Measurements from ENCODE around the gene GAPDH.
"Not testable (repeated sequence)": the region's sequence is repeated elsewhere in the genome, so short reads cannot be mapped to it uniquely, and the experiment has no call there.

Gene GAPDH

DNA sequence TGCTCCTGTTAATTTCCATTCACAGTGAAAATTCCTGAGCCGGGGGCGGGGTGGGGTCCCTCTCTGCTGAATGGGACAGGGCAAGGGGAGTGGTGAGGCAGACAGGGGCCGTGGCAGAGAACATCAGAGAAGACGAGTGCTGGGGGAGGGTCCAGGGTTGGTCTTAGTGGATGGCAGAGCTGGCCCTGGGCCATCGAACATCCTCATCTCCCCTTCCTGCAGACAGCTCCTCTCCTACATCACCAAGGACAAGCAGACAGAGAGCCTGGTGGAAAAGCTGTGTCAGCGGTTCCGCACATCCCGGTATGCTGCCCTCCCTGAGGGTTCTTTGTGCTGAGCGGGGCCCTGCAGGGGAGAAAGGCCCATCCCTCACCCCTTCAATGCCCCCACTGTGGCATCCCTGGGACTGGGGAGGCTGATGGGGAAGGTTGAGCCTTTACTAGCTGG lies 5.0 kb upstream of the GAPDH start:
- DNase-seq (ENCODE audit: low read depth), result no peak

GRCh38 chr12:6530576-6531260 lies 3.6 kb upstream of the GAPDH start:
- no peak for DNase-seq (ENCODE audit: low read depth)

DNA sequence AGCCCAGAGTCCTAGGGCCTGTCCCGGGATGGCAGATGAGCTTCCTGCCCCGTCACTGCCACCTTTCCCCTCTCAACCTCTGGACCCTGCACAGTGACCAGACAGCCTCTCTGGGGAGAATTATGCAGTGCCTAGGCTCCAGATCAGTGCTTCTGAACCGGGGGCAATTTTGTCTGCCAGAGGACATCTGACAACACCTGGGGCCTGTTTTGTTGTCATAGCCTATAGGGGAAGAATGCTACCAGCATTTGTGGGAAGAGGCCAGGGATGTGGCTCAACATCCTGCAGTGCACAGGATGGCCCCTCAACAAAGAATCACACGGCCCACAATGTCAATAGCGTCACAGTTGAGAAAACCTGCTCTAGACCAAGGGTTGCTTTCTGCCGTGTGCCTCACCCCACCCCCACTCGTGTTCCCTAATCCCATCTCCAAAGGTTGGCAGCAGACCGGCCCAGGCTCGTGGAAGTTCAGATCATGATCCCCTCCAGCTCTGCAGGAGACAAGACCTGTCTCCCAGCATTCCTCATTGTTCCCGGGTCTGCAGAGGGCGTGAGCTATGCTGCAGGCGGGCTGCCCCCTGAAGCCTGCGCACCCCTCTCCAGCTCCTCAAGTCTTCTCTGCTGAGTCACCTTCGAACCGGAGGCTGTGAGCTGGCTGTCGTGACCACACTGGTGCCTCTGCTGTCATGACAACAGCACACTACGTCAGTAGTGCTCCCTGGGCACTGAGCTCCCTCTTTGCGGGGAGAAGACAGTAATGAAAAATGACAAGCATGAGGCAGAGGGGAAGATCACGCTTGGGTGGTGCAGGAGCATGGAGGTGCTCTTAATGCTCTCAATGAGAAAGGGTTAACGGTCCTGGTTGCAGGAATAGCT lies 2.0 kb upstream of the GAPDH start:
- peak; percentile 95 for DNase-seq (ENCODE audit: low read depth)

GRCh38 chr12:6532927-6533652 lies 1.2 kb upstream of the GAPDH start:
- no peak for DNase-seq (ENCODE audit: low read depth)

DNA sequence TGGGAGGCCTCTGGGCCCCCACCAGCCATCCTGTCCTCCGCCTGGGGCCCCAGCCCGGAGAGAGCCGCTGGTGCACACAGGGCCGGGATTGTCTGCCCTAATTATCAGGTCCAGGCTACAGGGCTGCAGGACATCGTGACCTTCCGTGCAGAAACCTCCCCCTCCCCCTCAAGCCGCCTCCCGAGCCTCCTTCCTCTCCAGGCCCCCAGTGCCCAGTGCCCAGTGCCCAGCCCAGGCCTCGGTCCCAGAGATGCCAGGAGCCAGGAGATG lies 729 bp upstream of the GAPDH start:
- DNase-seq (ENCODE audit: low read depth), result no peak

DNA sequence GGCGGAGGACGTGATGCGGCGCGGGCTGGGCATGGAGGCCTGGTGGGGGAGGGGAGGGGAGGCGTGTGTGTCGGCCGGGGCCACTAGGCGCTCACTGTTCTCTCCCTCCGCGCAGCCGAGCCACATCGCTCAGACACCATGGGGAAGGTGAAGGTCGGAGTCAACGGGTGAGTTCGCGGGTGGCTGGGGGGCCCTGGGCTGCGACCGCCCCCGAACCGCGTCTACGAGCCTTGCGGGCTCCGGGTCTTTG lies 303 bp downstream of the GAPDH start:
- DNase-seq (ENCODE audit: low read depth), result no peak

GRCh38 chr12:6534945-6535696 lies 804 bp downstream of the GAPDH start:
- no peak for DNase-seq (ENCODE audit: low read depth)

DNA sequence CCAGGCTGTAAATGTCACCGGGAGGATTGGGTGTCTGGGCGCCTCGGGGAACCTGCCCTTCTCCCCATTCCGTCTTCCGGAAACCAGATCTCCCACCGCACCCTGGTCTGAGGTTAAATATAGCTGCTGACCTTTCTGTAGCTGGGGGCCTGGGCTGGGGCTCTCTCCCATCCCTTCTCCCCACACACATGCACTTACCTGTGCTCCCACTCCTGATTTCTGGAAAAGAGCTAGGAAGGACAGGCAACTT lies 1.3 kb downstream of the GAPDH start:
- DNase-seq (ENCODE audit: low read depth), result no peak

- DNase-seq (ENCODE audit: low read depth), result no peak
Observed at GRCh38 chr12:6535960-6536847, 1.9 kb downstream of the GAPDH start.

DNA sequence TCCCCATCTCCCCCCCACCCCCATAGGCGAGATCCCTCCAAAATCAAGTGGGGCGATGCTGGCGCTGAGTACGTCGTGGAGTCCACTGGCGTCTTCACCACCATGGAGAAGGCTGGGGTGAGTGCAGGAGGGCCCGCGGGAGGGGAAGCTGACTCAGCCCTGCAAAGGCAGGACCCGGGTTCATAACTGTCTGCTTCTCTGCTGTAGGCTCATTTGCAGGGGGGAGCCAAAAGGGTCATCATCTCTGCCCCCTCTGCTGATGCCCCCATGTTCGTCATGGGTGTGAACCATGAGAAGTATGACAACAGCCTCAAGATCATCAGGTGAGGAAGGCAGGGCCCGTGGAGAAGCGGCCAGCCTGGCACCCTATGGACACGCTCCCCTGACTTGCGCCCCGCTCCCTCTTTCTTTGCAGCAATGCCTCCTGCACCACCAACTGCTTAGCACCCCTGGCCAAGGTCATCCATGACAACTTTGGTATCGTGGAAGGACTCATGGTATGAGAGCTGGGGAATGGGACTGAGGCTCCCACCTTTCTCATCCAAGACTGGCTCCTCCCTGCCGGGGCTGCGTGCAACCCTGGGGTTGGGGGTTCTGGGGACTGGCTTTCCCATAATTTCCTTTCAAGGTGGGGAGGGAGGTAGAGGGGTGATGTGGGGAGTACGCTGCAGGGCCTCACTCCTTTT lies 2.7 kb downstream of the GAPDH start:
- DNase-seq (ENCODE audit: low read depth), result no peak

DNA sequence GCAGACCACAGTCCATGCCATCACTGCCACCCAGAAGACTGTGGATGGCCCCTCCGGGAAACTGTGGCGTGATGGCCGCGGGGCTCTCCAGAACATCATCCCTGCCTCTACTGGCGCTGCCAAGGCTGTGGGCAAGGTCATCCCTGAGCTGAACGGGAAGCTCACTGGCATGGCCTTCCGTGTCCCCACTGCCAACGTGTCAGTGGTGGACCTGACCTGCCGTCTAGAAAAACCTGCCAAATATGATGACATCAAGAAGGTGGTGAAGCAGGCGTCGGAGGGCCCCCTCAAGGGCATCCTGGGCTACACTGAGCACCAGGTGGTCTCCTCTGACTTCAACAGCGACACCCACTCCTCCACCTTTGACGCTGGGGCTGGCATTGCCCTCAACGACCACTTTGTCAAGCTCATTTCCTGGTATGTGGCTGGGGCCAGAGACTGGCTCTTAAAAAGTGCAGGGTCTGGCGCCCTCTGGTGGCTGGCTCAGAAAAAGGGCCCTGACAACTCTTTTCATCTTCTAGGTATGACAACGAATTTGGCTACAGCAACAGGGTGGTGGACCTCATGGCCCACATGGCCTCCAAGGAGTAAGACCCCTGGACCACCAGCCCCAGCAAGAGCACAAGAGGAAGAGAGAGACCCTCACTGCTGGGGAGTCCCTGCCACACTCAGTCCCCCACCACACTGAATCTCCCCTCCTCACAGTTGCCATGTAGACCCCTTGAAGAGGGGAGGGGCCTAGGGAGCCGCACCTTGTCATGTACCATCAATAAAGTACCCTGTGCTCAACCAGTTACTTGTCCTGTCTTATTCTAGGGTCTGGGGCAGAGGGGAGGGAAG lies 3.5 kb downstream of the GAPDH start:
- not testable (repeated sequence) for DNase-seq (ENCODE audit: low read depth)

DNA sequence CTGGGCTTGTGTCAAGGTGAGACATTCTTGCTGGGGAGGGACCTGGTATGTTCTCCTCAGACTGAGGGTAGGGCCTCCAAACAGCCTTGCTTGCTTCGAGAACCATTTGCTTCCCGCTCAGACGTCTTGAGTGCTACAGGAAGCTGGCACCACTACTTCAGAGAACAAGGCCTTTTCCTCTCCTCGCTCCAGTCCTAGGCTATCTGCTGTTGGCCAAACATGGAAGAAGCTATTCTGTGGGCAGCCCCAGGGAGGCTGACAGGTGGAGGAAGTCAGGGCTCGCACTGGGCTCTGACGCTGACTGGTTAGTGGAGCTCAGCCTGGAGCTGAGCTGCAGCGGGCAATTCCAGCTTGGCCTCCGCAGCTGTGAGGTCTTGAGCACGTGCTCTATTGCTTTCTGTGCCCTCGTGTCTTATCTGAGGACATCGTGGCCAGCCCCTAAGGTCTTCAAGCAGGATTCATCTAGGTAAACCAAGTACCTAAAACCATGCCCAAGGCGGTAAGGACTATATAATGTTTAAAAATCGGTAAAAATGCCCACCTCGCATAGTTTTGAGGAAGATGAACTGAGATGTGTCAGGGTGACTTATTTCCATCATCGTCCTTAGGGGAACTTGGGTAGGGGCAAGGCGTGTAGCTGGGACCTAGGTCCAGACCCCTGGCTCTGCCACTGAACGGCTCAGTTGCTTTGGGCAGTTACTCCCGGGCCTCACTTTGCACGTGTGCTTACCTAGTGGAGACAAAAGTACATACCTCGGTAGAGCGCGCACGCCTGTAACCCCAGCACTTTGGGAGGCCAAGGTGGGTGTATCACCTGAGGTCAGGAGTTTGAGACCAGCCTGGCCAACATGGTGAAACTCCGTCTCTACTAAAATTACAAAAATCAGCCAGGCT lies 4.3 kb downstream of the GAPDH start:
- no peak for DNase-seq (ENCODE audit: low read depth)

DNA sequence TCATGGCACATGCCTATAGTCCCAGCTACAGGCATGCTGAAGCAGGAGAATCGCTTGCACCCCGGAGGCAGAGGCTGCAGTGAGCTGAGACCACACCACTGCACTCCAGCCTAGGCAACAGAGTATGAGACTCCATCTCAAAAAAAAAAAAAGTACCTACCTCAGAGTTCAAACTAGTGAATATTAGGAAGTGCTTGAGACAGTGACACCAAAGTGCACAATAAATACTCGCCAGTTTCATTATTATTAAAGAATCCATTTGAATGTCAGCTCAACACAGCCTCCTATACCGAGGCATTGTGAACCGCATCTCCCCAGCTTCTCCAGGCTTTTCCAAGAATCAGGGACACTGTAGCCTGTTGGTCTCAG lies 5.0 kb downstream of the GAPDH start:
- DNase-seq (ENCODE audit: low read depth), result no peak

GRCh38 chr12:6539707-6540134 lies 5.4 kb downstream of the GAPDH start:
- no peak for DNase-seq (ENCODE audit: low read depth)

GRCh38 chr12:6540181-6540877 lies 6.0 kb downstream of the GAPDH start:
- no peak for DNase-seq (ENCODE audit: low read depth)

DNA sequence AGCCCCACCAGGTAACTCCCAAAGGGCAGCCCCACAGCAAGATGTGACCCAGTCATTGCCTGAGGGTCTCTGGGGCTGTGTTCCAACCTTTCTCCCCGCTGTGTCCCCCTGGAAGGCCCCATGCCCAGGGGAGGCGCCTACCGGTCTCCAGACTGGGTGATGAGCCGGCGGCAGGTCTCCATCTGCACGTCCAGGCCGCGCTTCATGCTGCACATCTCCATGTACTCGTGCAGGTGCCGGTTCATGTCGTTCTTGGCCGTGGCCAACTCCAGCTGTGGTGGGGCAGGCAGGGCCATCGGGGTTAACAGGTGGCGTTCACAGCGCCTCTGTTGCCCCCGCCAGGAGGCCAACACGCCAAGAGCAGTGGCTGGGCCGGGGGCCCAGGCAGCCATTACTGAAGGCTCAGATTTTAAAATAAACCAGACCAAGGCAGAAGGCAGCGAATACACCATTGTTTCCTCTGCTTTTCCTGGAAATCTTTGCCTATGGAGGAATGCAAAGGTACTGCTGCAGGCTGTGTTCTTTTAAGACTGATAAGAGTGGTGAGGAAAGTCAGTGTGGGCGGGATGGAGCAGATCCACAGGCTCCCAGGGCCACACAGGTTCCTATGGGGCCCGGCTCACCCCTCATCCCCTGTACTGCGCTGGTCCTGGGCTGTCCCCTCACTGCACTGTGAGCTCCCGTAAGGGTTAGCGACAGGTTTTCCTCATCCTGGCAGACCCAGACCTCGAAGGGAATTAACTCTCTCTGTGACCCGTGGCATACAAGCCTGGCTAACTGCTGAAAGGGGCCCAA lies 7.3 kb downstream of the GAPDH start:
- no peak for DNase-seq (ENCODE audit: low read depth)

- DNase-seq (ENCODE audit: low read depth), result no peak
Observed at GRCh38 chr12:6542209-6543009, 8.1 kb downstream of the GAPDH start.
